HepG2 (cell line): ENCODE results near the gene FIBCD1. TPM values are rescaled to one million over a fixed set of nuclear protein-coding genes. Genes with fewer than 3 reads are reported as not detected.

Experiments
- ATAC-seq: fragments of 200-7000 bp; cut with Tn5 transposase; 3 replicates; pipeline ENCODE4 v1.9.1; 2020; ENCODE audit warnings: mild to moderate bottlenecking, moderate library complexity
- BruUV-seq: library from RNA; stranded (reverse); fragments of 400-500 nt; replicated peaks from 2 replicates; lab custom pipeline; 2021; lab: Mats Ljungman, UMichigan
- CTCF ChIA-PET: fragments of 300-600 bp; formaldehyde crosslinking; extraction: SDS; loops from one replicate; lab custom pipeline; 2021; ENCODE audit warnings: low total read pairs, inconsistent platforms, low intra/inter-chr PET ratio; lab: Yijun Ruan, JAX
- POLR2A ChIA-PET: fragments of 350-600 bp; sonication (Branson Sonifier 250); formaldehyde crosslinking; loops from one replicate; lab custom pipeline; 2020; ENCODE audit warnings: antibody characterized with exemption, inconsistent platforms; lab: Yijun Ruan, JAX
- DNase-seq: peaks from one replicate; pipeline ENCODE4 v3.0.0-alpha.2; 2015; ENCODE audit warnings: low spot score
- FAIRE-seq: peaks from 3 replicates; lab custom pipeline; 2011; peaks lifted over from hg19 to GRCh38; lab: Jason Lieb, UNC
- H2AFZ ChIP-seq: one replicate; pipeline ENCODE4 v1.6.1; 2011; ENCODE audit warnings: low read length, inconsistent platforms
- H3K27ac ChIP-seq: fragments of 300-600 bp; 3 replicates; pipeline ENCODE4 v1.8.0; 2011; ENCODE audit warnings: mixed run types, mild to moderate bottlenecking, mixed read lengths, low read length, inconsistent platforms; ENCODE audit not compliant: insufficient read depth; ENCODE audit errors: extremely low read length
- H3K27me3 ChIP-seq, 2 experiments: fragments of 200-600 bp in 1 of 2; 2 replicates in 1 of 2; 3 replicates in 1 of 2; pipeline versions ENCODE4 v1.6.0 to v1.8.0; 2011; ENCODE audit warnings: low read length in 2 of 2, mild to moderate bottlenecking in 2 of 2, moderate library complexity in 2 of 2, inconsistent platforms in 1 of 2; ENCODE audit not compliant: insufficient read depth in 2 of 2, control insufficient read depth in 1 of 2
- H3K36me3 ChIP-seq, 2 experiments: fragments of 200-600 bp in 1 of 2; replicated peaks in 1 of 2; 2 replicates in 1 of 2; 3 replicates in 1 of 2; pipeline versions ENCODE4 v1.5.1 to v1.8.0; 2011; ENCODE audit warnings: low read length in 2 of 2, inconsistent platforms in 1 of 2; ENCODE audit not compliant: insufficient read depth in 2 of 2, control insufficient read depth in 1 of 2
- H3K4me1 ChIP-seq: 2 replicates; pipeline ENCODE4 v1.5.1; 2012; ENCODE audit warnings: low read length, inconsistent platforms; ENCODE audit not compliant: insufficient read depth
- H3K4me2 ChIP-seq: 2 replicates; pipeline ENCODE4 v1.6.0; 2011; ENCODE audit warnings: low read depth, low read length, inconsistent platforms
- H3K4me3 ChIP-seq, 3 experiments: fragments of 200-600 bp in 1 of 3; sonication (generic), shearing (Covaris generic) in 1 of 3; replicated peaks in 1 of 3; 2 replicates each; pipeline ENCODE4 v1.5.1; 2011 to 2016; ENCODE audit warnings: low read length in 3 of 3, inconsistent platforms in 2 of 3, low read depth in 2 of 3, mild to moderate bottlenecking in 2 of 3, control low read depth in 1 of 3, mixed read lengths in 1 of 3; ENCODE audit not compliant: insufficient read depth in 1 of 3
- H3K79me2 ChIP-seq: one replicate; pipeline ENCODE4 v1.6.1; 2011; ENCODE audit warnings: low read length, inconsistent platforms; ENCODE audit not compliant: insufficient read depth
- H3K9ac ChIP-seq: 2 replicates; pipeline ENCODE4 v1.6.0; 2011; ENCODE audit warnings: mild to moderate bottlenecking, low read depth, low read length, inconsistent platforms; ENCODE audit not compliant: insufficient read depth
- H3K9me3 ChIP-seq: 2 replicates; pipeline ENCODE4 v1.5.1; 2012; ENCODE audit warnings: mild to moderate bottlenecking, low read length
- H4K20me1 ChIP-seq: 2 replicates; pipeline ENCODE4 v1.6.0; 2011; ENCODE audit warnings: inconsistent platforms, mild to moderate bottlenecking, low read length, moderate library complexity; ENCODE audit not compliant: insufficient read depth
- GATA4 ChIP-seq: sonication (generic); IDR thresholded peaks from 2 replicates; pipeline ENCODE4 v1.6.1; 2016; ENCODE audit warnings: antibody characterized with exemption, low read depth, borderline replicate concordance
- MTF2 ChIP-seq: sonication (generic); formaldehyde crosslinking; IDR thresholded peaks from 2 replicates; pipeline ENCODE4 v1.5.0; 2020; ENCODE audit warnings: missing genetic modification reagents, borderline replicate concordance
- SRSF4 ChIP-seq: fragments of 200-400 bp; formaldehyde crosslinking; IDR thresholded peaks from one replicate; pipeline ENCODE4 v1.6.1; 2018; ENCODE audit warnings: mild to moderate bottlenecking, low read depth, low read length, moderate library complexity; ENCODE audit not compliant: poor library complexity, severe bottlenecking
- ZNF572 ChIP-seq: sonication (generic); formaldehyde crosslinking; IDR thresholded peaks from 2 replicates; pipeline ENCODE4 v1.5.1; 2020; ENCODE audit warnings: mild to moderate bottlenecking, missing genetic modification reagents
- WGBS: methylation state at CpG from one replicate; pipeline ENCODE4 v1.1.6; 2017; ENCODE audit warnings: low lambda C conversion rate; 5-methylcytosine and 5-hydroxymethylcytosine counted together
- in situ Hi-C: cut with HindIII; loops from 2 replicates; pipeline ENCODE4 v1.10.0; 2017; ENCODE audit warnings: low pct_unique_long_range_greater_than_20kb; ENCODE audit not compliant: extremely low pct_ligation_motif_present
- intact Hi-C: fragments of 100-400 bp; cut with micrococcal nuclease; formaldehyde crosslinking; loops from one replicate; pipeline ENCODE4 v1.10.0; 2022; ENCODE audit not compliant: unreplicated experiment
- polyA plus RNA-seq, 8 experiments: library from polyadenylated mRNA; depleted of rRNA in 3 of 8; stranded (reverse) in 7 of 8; unstranded in 1 of 8; fragments of >200 nt; fragmentation: Illumina TruSeq in 4 of 8; extraction: Trizol in 4 of 8; gene quantifications; 2 replicates each; pipeline versions ENCODE4 v1.2.1 to v1.2.3, GENCODE V29; 2011 to 2016; ENCODE audit warnings: low read depth in 4 of 8, missing spikeins in 1 of 8, mixed read lengths in 1 of 8; ENCODE audit not compliant: insufficient read depth in 1 of 8
- total RNA-seq, 5 experiments: library from RNA; depleted of rRNA; stranded (reverse); fragments of >200 nt; fragmentation: Illumina TruSeq; extraction: Trizol; gene quantifications; 2 replicates each; pipeline ENCODE4 v1.2.3, GENCODE V29; 2016; ENCODE audit warnings: low read depth in 1 of 5
- TF ChIP-seq, protein P1 (sequence below): sonication (generic); formaldehyde crosslinking; IDR thresholded peaks from 2 replicates; pipeline ENCODE4 v1.5.1; 2020; ENCODE audit warnings: mild to moderate bottlenecking, moderate library complexity, missing genetic modification reagents
- TF ChIP-seq, protein P2 (sequence below): IDR thresholded peaks from 2 replicates; pipeline ENCODE4 v1.6.1; 2012; ENCODE audit warnings: low read length, improper control_type of control experiment

FIBCD1 gene
- total and polyA plus RNA-seq, 2 of the 13 experiments (the other 11 are each of a cell fraction or from before 2014, with no cell fraction given): 0.55 to 0.89 TPM

DNA sequence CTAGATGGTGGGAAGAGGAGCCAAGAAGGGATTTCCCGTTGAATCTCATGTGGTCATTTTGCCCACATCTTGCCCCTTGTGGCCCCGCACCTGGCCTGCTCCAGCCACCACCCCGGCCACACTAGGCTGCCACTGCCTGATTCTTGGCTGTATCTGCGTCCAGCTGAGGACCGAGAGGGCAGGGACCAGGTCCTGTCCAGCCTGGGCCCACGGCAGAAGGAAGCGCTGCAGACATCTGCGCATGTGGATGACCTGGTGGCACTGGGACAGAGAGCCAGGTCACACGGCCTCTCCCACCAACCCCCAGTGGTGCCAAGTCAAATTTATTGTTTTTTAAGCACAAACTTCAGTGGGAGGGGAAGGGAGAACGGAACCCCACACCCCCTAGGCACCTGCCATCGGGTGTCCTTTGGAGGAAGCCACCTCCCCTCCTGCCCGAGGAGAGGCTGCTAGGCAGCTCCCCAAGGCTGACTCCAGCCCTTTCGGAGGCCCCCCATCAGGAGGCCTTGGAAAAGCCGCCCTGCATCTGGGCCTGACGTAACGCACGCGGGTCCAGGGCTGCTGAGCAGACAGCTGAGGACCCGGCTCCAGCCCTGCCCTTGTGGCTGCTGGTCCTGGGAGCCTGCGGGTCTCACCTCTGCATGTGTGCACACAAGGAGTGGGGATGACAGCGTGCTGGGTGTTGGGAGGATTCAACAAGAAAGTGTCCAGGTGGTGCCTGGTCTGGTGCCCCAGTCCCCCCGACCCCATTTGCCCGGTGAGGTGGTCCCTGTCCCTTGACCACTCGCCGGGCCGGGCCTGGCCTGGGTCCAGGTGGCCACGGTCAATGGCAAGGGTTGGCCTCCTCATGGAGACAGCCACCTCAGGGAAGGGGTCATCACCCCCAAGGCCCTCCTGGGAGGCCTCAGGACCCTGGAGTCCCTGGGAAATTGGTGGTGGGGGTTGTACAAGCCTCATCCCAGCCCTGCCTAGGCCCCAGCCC lies 36.6 kb downstream of the FIBCD1 start:
- POLR2A ChIA-PET: no interaction called here
- FAIRE-seq (no peak), DNase-seq (no peak), ATAC-seq (no peak; the same call in 2 of the 3 replicates)
- BruUV-seq: no TSS peak
- WGBS: 35% methylated on average over 13 of the region's 27 CpGs
- H3K9me3 ChIP-seq: no peaks in the 10 kb centered on the region
- peaks cover 9% of the 10 kb centered on the region for H3K4me1 ChIP-seq
- H3K4me2 ChIP-seq: no peak overlapping the region
- no peaks in the 10 kb centered on the region for H4K20me1 ChIP-seq
- H3K79me2 ChIP-seq: no peaks in the 10 kb centered on the region
- TF ChIP-seq MTF2 (CRISPR knock-in tag): no peak
- no peak for TF ChIP-seq ZNF572 (CRISPR knock-in tag)
- no peak for TF ChIP-seq SRSF4
- TF ChIP-seq GATA4: no peak
- TF ChIP-seq, protein P1, sequence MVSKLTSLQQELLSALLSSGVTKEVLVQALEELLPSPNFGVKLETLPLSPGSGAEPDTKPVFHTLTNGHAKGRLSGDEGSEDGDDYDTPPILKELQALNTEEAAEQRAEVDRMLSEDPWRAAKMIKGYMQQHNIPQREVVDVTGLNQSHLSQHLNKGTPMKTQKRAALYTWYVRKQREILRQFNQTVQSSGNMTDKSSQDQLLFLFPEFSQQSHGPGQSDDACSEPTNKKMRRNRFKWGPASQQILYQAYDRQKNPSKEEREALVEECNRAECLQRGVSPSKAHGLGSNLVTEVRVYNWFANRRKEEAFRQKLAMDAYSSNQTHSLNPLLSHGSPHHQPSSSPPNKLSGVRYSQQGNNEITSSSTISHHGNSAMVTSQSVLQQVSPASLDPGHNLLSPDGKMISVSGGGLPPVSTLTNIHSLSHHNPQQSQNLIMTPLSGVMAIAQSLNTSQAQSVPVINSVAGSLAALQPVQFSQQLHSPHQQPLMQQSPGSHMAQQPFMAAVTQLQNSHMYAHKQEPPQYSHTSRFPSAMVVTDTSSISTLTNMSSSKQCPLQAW: no peak
- TF ChIP-seq, protein P2, sequence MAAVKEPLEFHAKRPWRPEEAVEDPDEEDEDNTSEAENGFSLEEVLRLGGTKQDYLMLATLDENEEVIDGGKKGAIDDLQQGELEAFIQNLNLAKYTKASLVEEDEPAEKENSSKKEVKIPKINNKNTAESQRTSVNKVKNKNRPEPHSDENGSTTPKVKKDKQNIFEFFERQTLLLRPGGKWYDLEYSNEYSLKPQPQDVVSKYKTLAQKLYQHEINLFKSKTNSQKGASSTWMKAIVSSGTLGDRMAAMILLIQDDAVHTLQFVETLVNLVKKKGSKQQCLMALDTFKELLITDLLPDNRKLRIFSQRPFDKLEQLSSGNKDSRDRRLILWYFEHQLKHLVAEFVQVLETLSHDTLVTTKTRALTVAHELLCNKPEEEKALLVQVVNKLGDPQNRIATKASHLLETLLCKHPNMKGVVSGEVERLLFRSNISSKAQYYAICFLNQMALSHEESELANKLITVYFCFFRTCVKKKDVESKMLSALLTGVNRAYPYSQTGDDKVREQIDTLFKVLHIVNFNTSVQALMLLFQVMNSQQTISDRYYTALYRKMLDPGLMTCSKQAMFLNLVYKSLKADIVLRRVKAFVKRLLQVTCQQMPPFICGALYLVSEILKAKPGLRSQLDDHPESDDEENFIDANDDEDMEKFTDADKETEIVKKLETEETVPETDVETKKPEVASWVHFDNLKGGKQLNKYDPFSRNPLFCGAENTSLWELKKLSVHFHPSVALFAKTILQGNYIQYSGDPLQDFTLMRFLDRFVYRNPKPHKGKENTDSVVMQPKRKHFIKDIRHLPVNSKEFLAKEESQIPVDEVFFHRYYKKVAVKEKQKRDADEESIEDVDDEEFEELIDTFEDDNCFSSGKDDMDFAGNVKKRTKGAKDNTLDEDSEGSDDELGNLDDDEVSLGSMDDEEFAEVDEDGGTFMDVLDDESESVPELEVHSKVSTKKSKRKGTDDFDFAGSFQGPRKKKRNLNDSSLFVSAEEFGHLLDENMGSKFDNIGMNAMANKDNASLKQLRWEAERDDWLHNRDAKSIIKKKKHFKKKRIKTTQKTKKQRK: no peak
- TF ChIP-seq, all 625 proteins: peak for 0
- no peak overlapping the region for H3K27ac ChIP-seq
- peaks cover 35 to 92% of the 10 kb centered on the region in 2 experiments; a peak in 4 of 5 replicates for H3K27me3 ChIP-seq
- intact Hi-C loops (no loop called here), in situ Hi-C loops (no loop called here)
- CTCF ChIA-PET: no interaction called here
- H3K9ac ChIP-seq: no peak overlapping the region
- H3K4me3 ChIP-seq: no peak overlapping the region
- no peaks in the 10 kb centered on the region; a peak in 1 of 5 replicates for H3K36me3 ChIP-seq
- no peak overlapping the region for H2AFZ ChIP-seq
